Loucy (cell line): ENCODE measurements around the gene HPSE2.
A peak's percentile ranks its signal among the peaks of the same experiment; 100 is the strongest.

Experiments used
- H2AFZ ChIP-seq: fragments of 200-600 bp; sonication (generic); 2 replicates; pipeline ENCODE4 v1.6.0; 2016; ENCODE audit warnings: antibody characterized with exemption, mild to moderate bottlenecking, low read length, moderate library complexity
- H3F3A ChIP-seq: fragments of 200-600 bp; 2 replicates; pipeline ENCODE4 v1.6.0; 2016; ENCODE audit warnings: antibody characterized with exemption, low read depth, mild to moderate bottlenecking
- H3K27me3 ChIP-seq: fragments of 200-600 bp; sonication (generic); 2 replicates; pipeline ENCODE4 v1.6.1; 2014; ENCODE audit warnings: low read length, mild to moderate bottlenecking; ENCODE audit not compliant: insufficient read depth, poor library complexity, severe bottlenecking
- H3K36me3 ChIP-seq: fragments of 200-600 bp; sonication (generic); 2 replicates; pipeline ENCODE4 v1.6.1; 2016; ENCODE audit warnings: low read length; ENCODE audit not compliant: insufficient read depth
- H3K4me1 ChIP-seq: fragments of 200-600 bp; sonication (generic); 2 replicates; pipeline ENCODE4 v1.5.1; 2014; ENCODE audit warnings: low read length, mild to moderate bottlenecking; ENCODE audit not compliant: insufficient read depth, poor library complexity, severe bottlenecking
- H3K4me2 ChIP-seq: fragments of 200-600 bp; sonication (generic); 2 replicates; pipeline ENCODE4 v1.6.0; 2014; ENCODE audit warnings: antibody characterized with exemption, low read length, low read depth, mild to moderate bottlenecking; ENCODE audit not compliant: poor library complexity, severe bottlenecking
- H3K4me3 ChIP-seq: fragments of 200-600 bp; sonication (generic); 2 replicates; pipeline ENCODE4 v1.5.1; 2014; ENCODE audit warnings: low read length, mild to moderate bottlenecking, mixed read lengths; ENCODE audit not compliant: poor library complexity, severe bottlenecking
- H3K79me2 ChIP-seq: fragments of 200-600 bp; sonication (generic); 2 replicates; pipeline ENCODE4 v1.6.1; 2014; ENCODE audit warnings: low read length; ENCODE audit not compliant: insufficient read depth
- H3K9ac ChIP-seq: fragments of 200-600 bp; sonication (generic); 2 replicates; pipeline ENCODE4 v1.6.0; 2014; ENCODE audit warnings: mild to moderate bottlenecking, low read depth, low read length, moderate library complexity; ENCODE audit not compliant: poor library complexity, severe bottlenecking
- H3K9me2 ChIP-seq: fragments of 200-600 bp; sonication (generic); replicated peaks from 2 replicates; pipeline ENCODE4 v1.6.1; 2016; ENCODE audit warnings: low read depth, low read length, mixed read lengths
- H3K9me3 ChIP-seq: fragments of 200-600 bp; sonication (generic); 2 replicates; pipeline ENCODE4 v1.6.1; 2014; ENCODE audit warnings: mild to moderate bottlenecking, antibody characterized with exemption, low read length, low read depth; ENCODE audit not compliant: insufficient read depth
- H4K20me1 ChIP-seq: fragments of 200-600 bp; sonication (generic); 2 replicates; pipeline ENCODE4 v1.6.0; 2014; ENCODE audit warnings: antibody characterized with exemption, low read length, mild to moderate bottlenecking; ENCODE audit not compliant: insufficient read depth, poor library complexity, severe bottlenecking
- EZH2phosphoT487 ChIP-seq: fragments of 200-600 bp; IDR thresholded peaks from 2 replicates; pipeline ENCODE4 v1.6.1; 2018; ENCODE audit warnings: antibody characterized with exemption, mild to moderate bottlenecking, moderate library complexity, borderline replicate concordance
- TF ChIP-seq, protein P1 (sequence below): fragments of 200-600 bp; sonication (generic); conservative IDR thresholded peaks from 2 replicates; pipeline ENCODE4 v1.5.1; 2014; ENCODE audit warnings: mild to moderate bottlenecking, antibody characterized with exemption, low read length

Gene HPSE2

GRCh38 chr10:98414932-98415730, 820.5 kb downstream of the HPSE2 start, which contains the start of gene PYROXD2:
TSS of gene PYROXD2 (minus strand) at chr10:98415182. CDS start at chr10:98415135, 47 bp downstream.
- Histone ChIP-seq H3K9ac (peak within 1 kb of the TSS; percentile 87), H3K9me3 (no peaks in the 10 kb centered on the region), H3K79me2 (peaks cover 11% of the 10 kb centered on the region), H3K4me2 (peak within 1 kb of the TSS; percentile 98), H3F3A (no peaks in the 10 kb centered on the region), H3K4me3 (peak within 1 kb of the TSS; percentile 86), H2AFZ (peak within 1 kb of the TSS; percentile 80), H3K36me3 (peaks cover 2% of the 10 kb centered on the region; the same call in 1 of the 2 replicates), H3K27me3 (no peaks in the 10 kb centered on the region), H3K9me2 (no peaks in the 10 kb centered on the region), H4K20me1 (no peaks in the 10 kb centered on the region), H3K4me1 (peaks cover 11% of the 10 kb centered on the region)
- TF ChIP-seq, protein P1, sequence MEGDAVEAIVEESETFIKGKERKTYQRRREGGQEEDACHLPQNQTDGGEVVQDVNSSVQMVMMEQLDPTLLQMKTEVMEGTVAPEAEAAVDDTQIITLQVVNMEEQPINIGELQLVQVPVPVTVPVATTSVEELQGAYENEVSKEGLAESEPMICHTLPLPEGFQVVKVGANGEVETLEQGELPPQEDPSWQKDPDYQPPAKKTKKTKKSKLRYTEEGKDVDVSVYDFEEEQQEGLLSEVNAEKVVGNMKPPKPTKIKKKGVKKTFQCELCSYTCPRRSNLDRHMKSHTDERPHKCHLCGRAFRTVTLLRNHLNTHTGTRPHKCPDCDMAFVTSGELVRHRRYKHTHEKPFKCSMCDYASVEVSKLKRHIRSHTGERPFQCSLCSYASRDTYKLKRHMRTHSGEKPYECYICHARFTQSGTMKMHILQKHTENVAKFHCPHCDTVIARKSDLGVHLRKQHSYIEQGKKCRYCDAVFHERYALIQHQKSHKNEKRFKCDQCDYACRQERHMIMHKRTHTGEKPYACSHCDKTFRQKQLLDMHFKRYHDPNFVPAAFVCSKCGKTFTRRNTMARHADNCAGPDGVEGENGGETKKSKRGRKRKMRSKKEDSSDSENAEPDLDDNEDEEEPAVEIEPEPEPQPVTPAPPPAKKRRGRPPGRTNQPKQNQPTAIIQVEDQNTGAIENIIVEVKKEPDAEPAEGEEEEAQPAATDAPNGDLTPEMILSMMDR: no peak
- no peak for TF ChIP-seq EZH2phosphoT487

DNA sequence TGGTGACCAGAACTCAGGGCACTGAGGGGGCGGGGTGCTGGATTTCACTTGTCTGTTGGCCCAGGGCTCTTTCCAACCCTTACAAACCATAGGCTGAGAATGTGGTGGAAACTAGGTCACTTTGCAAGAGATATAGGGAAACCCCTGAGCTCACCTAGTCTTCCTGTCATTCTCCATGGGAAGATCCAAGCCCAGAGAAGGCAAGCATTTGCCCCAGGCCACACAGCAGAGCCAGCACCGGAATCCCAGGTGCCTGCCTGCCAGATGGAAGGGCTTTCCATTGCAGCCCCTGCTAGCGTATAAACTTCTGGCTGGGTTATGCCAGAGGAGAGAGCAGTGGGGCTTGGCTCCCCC, 821.1 kb downstream of the HPSE2 start:
- Histone ChIP-seq H3F3A (no peaks in the 10 kb centered on the region), H3K9me2 (no peaks in the 10 kb centered on the region), H3K9ac (peak overlapping the region; percentile 87), H3K4me1 (peaks cover 11% of the 10 kb centered on the region), H2AFZ (peak overlapping the region; percentile 80), H3K4me2 (peak overlapping the region; percentile 98), H3K27me3 (no peaks in the 10 kb centered on the region), H3K9me3 (no peaks in the 10 kb centered on the region), H3K79me2 (peaks cover 11% of the 10 kb centered on the region), H3K4me3 (peak overlapping the region; percentile 86), H4K20me1 (no peaks in the 10 kb centered on the region), H3K36me3 (peaks cover 2% of the 10 kb centered on the region; the same call in 1 of the 2 replicates)
- TF ChIP-seq, protein P1: no peak
- TF ChIP-seq EZH2phosphoT487: no peak

DNA sequence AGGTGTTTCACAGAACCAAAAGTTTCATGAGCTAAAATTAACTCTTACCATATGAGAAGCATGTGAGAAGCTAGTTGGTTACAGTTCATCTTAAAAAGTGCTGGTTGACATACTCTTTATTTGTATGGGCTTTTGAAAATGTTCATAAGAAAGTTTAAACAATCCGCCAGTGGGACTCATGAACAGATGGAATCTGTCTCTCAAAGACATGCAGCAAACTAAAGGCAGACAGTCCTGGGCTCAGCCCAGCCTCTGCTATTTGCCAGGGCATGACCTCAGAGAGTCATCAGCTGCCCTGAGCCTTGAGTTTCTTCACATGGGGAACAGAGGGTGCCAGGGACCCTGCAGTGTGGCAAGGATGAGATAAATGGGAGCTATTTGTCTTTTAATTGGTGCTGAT, 823.9 kb downstream of the HPSE2 start:
- Histone ChIP-seq H3K9me3 (no peaks in the 10 kb centered on the region), H3K4me2 (no peak overlapping the region), H3K27me3 (no peaks in the 10 kb centered on the region), H4K20me1 (no peaks in the 10 kb centered on the region), H3K79me2 (peaks cover 11% of the 10 kb centered on the region), H3K36me3 (no peaks in the 10 kb centered on the region), H3K4me3 (no peak overlapping the region), H3K9me2 (no peaks in the 10 kb centered on the region), H3F3A (no peaks in the 10 kb centered on the region), H3K9ac (no peak overlapping the region), H3K4me1 (peaks cover 11% of the 10 kb centered on the region), H2AFZ (no peak overlapping the region)
- TF ChIP-seq EZH2phosphoT487: no peak
- TF ChIP-seq, protein P1: no peak
